ENCODE measurements around the gene NUDCD2. TPM values are rescaled to one million over a fixed set of nuclear protein-coding genes. Genes with fewer than 3 reads are reported as not detected.
"Not testable (repeated sequence)": the region's sequence is repeated elsewhere in the genome, so short reads cannot be mapped to it uniquely, and the experiment has no call there.

Gene NUDCD2
- total RNA-seq, 2 experiments from 2014 or later = 36.0 to 39.3 TPM

DNA sequence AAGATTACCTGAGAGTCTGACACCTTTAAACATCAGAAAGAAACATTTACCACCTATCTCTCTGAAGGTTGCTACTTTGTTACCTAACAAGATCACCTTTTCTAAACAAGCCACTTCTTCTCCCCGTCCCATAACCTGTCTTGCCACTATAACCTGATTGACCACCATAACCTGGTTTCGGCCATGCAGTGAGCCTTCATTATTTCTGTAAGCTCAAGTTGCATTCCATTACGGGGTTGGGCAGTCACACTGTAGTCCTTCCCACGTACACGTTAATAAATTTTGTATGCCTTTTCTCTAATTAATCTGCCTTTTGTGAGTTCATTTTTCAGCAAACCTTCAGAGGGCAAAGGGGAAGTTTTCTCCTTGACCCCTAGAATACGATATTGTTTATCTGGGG lies 50.5 kb downstream of the NUDCD2 start:
- no peak for DNase-seq
- CTCF ChIA-PET = interaction anchor here (1.1 to 2.8 kb wide), 7 partner anchors 11 to 1560 kb away, joined by 3 to 22 read pairs (median 8); no protein-coding TSS in a partner anchor
- H3K27ac Mint-ChIP-seq = no peak overlapping the region
- H3K36me3 Mint-ChIP-seq (ENCODE audit: low read depth) = no peaks in the 10 kb centered on the region
- H3K4me1 Mint-ChIP-seq = peaks cover 5% of the 10 kb centered on the region
- H3K27me3 Mint-ChIP-seq = peaks cover 7% of the 10 kb centered on the region
- POLR2A ChIA-PET = no interaction called here
- no peak overlapping the region for H3K4me3 Mint-ChIP-seq
- no peaks in the 10 kb centered on the region for H3K9me3 Mint-ChIP-seq

DNA sequence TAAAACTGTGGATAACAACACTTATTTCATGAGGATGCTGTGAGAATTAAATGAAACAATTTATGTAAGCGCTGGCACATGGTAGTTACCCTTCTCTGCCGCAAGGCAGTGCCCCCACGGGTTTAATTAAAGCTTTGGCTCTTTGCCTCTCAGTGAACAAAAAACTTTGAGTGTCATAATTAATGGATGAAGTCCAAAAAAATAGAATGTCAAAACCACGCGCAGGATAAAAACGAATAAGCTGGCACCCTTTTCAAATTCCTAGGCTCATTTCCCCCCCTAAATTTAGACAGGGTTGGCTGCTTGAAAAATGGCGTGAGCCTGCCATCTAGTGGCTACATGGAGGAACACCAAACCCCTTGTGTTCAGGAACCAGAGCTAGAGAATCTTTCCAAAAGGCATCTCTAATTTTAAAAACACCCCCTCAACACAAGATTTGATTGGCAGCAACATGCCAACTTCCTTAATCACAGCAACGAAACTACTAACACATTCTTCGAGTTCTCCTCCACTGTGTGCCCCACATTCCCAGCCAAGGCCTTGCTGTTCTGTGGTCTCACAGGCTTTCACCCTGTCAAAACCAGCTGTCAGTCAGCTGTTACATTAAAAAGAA lies 51.5 kb downstream of the NUDCD2 start:
- no peaks in the 10 kb centered on the region for H3K36me3 Mint-ChIP-seq (ENCODE audit: low read depth)
- peak; percentile 56 for DNase-seq

DNA sequence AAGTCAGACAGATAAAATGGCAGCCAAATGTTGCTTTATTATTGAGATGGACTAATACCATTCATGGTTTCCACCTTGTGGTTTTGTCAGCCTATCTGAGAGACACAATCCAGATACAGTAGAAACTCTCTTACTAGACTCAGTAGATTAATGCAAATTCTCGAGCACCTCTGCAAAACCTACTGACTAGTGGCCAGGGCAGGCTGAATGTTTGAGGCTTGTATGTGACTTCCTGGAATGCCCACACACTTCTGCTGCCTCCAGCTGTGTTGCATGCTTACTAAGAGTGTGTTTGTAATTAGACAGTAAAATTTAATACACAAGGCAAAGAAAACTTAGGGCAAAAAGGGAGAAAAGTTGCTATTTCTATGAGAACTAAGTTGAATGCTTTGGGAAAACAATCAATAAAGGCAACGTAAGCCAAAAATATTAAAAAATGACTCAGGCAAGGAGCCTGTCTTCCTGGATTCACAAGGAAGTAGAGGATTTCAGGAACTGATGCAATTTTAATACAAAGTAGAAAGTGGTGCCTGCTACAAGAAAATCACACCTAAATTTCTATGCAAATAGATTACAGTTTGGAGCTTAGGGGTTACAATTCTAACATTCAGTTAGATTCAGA lies 52.8 kb downstream of the NUDCD2 start:
- Mint-ChIP-seq H3K36me3 (ENCODE audit: low read depth) (no peaks in the 10 kb centered on the region), H3K4me3 (no peak overlapping the region), H3K27me3 (peaks cover 5% of the 10 kb centered on the region), H3K4me1 (peaks cover 5% of the 10 kb centered on the region), H3K27ac (no peak overlapping the region), H3K9me3 (no peaks in the 10 kb centered on the region)
- ChIA-PET POLR2A (interaction anchor here (1.2 kb wide), 1 partner anchor 30 kb away, joined by 3 read pairs; the partner anchor contains the start of gene CCNG1), CTCF (interaction anchor here (2.2 to 2.8 kb wide), 2 partner anchors 58 to 60 kb away, joined by 8 to 18 read pairs; no protein-coding TSS in a partner anchor)
- DNase-seq = no peak

More for the DNA sequence above, 51.5 kb downstream of the NUDCD2 start:
- H3K27ac Mint-ChIP-seq = no peak overlapping the region
- no peaks in the 10 kb centered on the region for H3K9me3 Mint-ChIP-seq
- ChIA-PET POLR2A (interaction anchor here (0.6 to 0.9 kb wide), 5 partner anchors 17 to 92 kb away, joined by 3 read pairs; partner anchors contain the start of genes HMMR and NUDCD2), CTCF (interaction anchor here (0.8 to 2.8 kb wide), 25 partner anchors 9 to 1864 kb away, joined by 3 to 22 read pairs (median 4); partner anchors contain the start of gene CCNG1)
- H3K27me3 Mint-ChIP-seq = peaks cover 2% of the 10 kb centered on the region
- H3K4me3 Mint-ChIP-seq = no peak overlapping the region
- H3K4me1 Mint-ChIP-seq = peaks cover 5% of the 10 kb centered on the region

DNA sequence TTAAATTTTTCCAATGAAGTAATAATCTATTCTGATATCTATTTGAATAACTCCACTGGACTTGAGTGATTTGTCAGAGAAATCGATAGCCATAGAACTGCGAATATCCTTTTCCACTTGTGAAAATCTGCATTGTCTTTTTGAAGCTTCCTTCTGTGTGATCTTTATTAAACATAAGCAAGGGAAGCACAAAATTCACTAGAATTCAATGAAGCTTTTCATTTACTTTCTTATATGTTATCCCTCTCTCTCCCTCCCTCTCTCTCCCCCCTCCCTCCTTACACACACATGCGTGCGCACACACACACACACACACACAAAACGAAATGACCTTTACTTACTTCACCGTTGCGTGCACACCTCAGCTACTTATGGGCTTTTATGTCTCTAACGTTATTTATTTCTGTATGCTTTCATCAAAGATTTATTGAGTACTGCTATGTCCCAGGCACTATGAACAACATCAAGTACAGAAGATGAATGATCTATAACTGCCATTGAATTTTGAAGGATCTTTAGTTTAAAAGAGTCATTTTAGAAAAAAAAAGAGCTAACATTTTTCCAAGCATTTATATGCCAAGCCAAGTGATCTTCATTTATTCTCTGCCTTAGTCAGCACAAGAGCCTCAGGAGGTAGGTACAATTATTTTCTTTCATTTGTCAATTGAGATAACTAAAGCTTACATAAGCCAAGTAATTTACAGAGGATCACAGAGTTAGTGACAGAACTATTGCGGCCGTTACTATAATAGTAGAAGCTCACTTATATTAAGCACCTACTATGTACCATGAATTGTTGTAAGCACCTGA lies 55.3 kb downstream of the NUDCD2 start:
- H3K4me3 Mint-ChIP-seq = no peak overlapping the region
- H3K27me3 Mint-ChIP-seq = peaks cover 10% of the 10 kb centered on the region
- no peaks in the 10 kb centered on the region for H3K9me3 Mint-ChIP-seq
- ChIA-PET CTCF (interaction anchor here (0.7 to 1.0 kb wide), 3 partner anchors 34 to 163 kb away, joined by 3 read pairs; no protein-coding TSS in a partner anchor), POLR2A (no interaction called here)
- no peaks in the 10 kb centered on the region for H3K36me3 Mint-ChIP-seq (ENCODE audit: low read depth)
- peaks cover 5% of the 10 kb centered on the region for H3K4me1 Mint-ChIP-seq
- no peak for DNase-seq
- no peak overlapping the region for H3K27ac Mint-ChIP-seq

DNA sequence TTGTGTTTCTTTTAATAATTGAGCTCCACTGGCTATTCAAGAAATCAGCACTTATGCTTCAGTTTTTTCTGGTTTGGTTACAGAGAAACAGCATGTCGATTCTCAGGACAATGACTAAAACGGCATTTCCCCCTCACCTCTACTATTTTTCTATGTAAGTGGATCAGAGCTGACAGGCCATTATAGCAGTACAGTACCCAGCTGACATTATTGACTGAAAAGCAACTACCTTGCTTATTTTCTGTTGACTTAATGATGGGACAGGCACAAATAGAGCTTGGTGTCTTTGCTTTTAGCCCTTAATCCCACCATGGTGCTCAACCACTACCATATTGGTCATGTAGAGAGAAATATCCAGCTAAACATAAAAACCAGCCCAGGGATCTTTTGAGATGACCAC lies 57.9 kb downstream of the NUDCD2 start:
- DNase-seq = no peak
- H3K9me3 Mint-ChIP-seq = no peaks in the 10 kb centered on the region
- H3K27ac Mint-ChIP-seq = no peak overlapping the region
- no peak overlapping the region for H3K4me3 Mint-ChIP-seq
- no peaks in the 10 kb centered on the region for H3K36me3 Mint-ChIP-seq (ENCODE audit: low read depth)
- POLR2A ChIA-PET = no interaction called here
- H3K27me3 Mint-ChIP-seq = peaks cover 15% of the 10 kb centered on the region
- CTCF ChIA-PET = interaction anchor here (0.6 kb wide), 1 partner anchor 36 kb away, joined by 3 read pairs; no protein-coding TSS in a partner anchor
- no peaks in the 10 kb centered on the region for H3K4me1 Mint-ChIP-seq

DNA sequence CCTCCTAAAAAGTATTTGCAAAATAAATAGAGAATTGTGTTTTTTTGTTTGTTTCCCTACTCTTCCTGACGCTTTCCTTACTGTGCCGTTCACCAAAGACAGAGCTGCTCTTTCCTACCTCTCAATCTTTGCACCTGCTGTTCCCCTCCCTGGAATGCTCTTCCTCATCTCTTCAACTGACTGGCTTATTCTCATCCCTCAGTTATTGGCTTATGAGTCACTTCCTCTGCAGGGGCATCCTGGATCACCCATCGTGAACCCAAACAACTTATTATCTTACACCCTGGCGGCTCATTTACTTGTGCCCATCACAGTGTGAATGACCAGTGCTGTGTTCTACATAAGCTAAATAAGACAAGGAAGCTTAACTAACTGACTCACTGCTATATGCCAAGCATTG lies 58.6 kb downstream of the NUDCD2 start:
- Mint-ChIP-seq H3K9me3 (no peaks in the 10 kb centered on the region), H3K27ac (no peak overlapping the region), H3K4me1 (no peaks in the 10 kb centered on the region), H3K4me3 (no peak overlapping the region), H3K27me3 (peaks cover 15% of the 10 kb centered on the region), H3K36me3 (ENCODE audit: low read depth) (no peaks in the 10 kb centered on the region)
- POLR2A ChIA-PET = no interaction called here
- CTCF ChIA-PET = no interaction called here
- DNase-seq = no peak

DNA sequence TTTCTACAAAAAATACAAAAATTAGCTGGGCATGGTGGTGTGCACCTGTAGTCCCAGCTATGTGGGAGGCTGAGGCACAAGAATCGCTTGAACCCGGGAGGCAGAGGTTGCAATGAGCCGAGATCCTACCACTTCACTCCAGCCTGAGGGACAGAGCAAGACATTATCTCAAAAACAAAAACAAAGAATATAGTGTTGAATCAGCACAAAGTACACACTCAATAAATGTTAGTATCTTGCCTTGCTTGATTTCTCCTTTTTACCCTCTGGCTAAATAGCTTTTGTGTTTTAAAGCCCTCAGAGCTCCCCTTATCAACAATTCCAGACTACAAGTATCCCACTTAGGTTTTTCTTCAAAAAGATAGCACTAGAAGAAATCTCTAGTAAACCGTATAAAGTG lies 60.0 kb downstream of the NUDCD2 start:
- no peak overlapping the region for H3K4me3 Mint-ChIP-seq
- H3K36me3 Mint-ChIP-seq (ENCODE audit: low read depth) = no peaks in the 10 kb centered on the region
- ChIA-PET CTCF (interaction anchor here (4.4 kb wide), 1 partner anchor 9 kb away, joined by 22 read pairs; no protein-coding TSS in a partner anchor), POLR2A (no interaction called here)
- DNase-seq = no peak
- no peak overlapping the region for H3K27ac Mint-ChIP-seq
- H3K27me3 Mint-ChIP-seq = peaks cover 15% of the 10 kb centered on the region
- H3K9me3 Mint-ChIP-seq = no peaks in the 10 kb centered on the region
- no peaks in the 10 kb centered on the region for H3K4me1 Mint-ChIP-seq

DNA sequence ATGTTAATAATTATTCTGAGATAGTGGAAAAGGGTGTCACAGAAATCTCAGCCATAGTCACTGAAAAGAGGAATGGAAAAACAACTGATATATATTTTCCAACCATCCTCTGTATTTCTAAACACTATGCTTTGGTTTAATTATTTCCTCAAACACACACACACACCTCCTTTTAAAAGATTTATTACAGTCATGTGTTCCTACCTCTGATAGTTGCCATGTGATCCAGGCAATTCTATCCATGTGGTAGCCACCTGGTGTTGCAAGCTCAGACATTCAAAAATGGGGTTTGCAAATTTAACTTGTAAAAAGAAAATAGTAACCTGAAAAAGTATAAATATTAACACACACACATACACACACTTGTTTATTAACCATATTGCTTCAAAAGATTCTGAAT lies 62.5 kb downstream of the NUDCD2 start:
- DNase-seq = no peak
- Mint-ChIP-seq H3K4me3 (no peak overlapping the region), H3K9me3 (no peaks in the 10 kb centered on the region), H3K27ac (no peak overlapping the region), H3K36me3 (ENCODE audit: low read depth) (no peaks in the 10 kb centered on the region), H3K4me1 (no peaks in the 10 kb centered on the region), H3K27me3 (peaks cover 16% of the 10 kb centered on the region)
- POLR2A ChIA-PET = no interaction called here
- CTCF ChIA-PET = interaction anchor here (4.4 kb wide), 1 partner anchor 11 kb away, joined by 22 read pairs; no protein-coding TSS in a partner anchor

DNA sequence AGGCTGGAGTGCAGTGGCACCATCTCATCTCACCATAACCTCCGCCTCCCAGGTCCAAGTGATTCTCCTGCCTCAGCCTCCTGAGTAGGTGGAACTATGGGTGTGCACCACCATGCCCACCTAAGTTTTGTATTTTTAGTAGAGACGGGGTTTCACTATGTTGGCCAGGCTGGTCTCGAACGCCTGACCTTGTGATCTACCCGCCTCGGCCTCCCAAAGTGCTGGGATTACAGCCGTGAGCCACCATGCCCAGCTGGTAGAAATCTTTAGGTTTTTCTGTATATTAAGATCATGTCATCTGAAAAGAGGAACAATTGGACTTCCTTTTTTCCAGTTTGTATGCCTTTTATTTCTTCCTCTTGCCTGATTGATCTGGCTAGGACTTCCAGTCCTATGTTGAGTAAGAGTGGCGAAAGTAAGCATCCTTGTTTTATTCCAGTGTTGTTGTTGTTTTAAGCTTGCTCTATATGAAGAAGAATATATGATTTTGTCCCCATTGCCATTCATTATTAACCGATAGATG lies 63.0 kb downstream of the NUDCD2 start:
- peaks cover 14% of the 10 kb centered on the region for H3K27me3 Mint-ChIP-seq
- H3K36me3 Mint-ChIP-seq (ENCODE audit: low read depth); H3K4me3 Mint-ChIP-seq; H3K4me1 Mint-ChIP-seq; H3K9me3 Mint-ChIP-seq; H3K27ac Mint-ChIP-seq; POLR2A ChIA-PET; DNase-seq: not testable (repeated sequence)
- CTCF ChIA-PET = interaction anchor here (4.4 kb wide), 1 partner anchor 12 kb away, joined by 22 read pairs; no protein-coding TSS in a partner anchor

Other genes with a start within 250 kb of the NUDCD2 start
- gene CCNG1, start 22.5 kb downstream of the NUDCD2 start, total RNA-seq = 100 to 1,000 TPM; 143 to 154 TPM
- 10 to 100 TPM; 74.7 to 75.7 TPM for gene HMMR, start 530 bp upstream of the NUDCD2 start, total RNA-seq
- gene MAT2B, start 45.5 kb upstream of the NUDCD2 start, total RNA-seq = 100 to 1,000 TPM; 112 to 119 TPM

Data from activated CD4-positive, alpha-beta memory T cell treated with anti-CD3 and anti-CD28 coated beads, Interleukin-2, amount 10 ng/mL, durations not matched to agents 7 days and 5 days (primary cell).